Right renal cortex interstitium (tissue), 3 donors: ENCODE measurements around the gene EVPL. TPM values are rescaled to one million over a fixed set of nuclear protein-coding genes. Genes with fewer than 3 reads are reported as not detected.

Experiments used
- DNase-seq, 3 donors: peaks; one replicate each; pipeline ENCODE4 v3.0.0-alpha.2; 2013; ENCODE audit warnings: low read depth in 3 of 3, low spot score in 2 of 3
- polyA plus RNA-seq, 3 donors: library from polyadenylated mRNA; unstranded; fragments of 120-200 nt; gene quantifications; one replicate each; pipeline ENCODE4 v1.2.1, GENCODE V29; 2013; ENCODE audit not compliant: insufficient read length in 3 of 3

Gene EVPL
- polyA plus RNA-seq, 3 donors: 14.4 to 16.0 (median 14.9) TPM

GRCh38 chr17:76000755-76001521, 26.2 kb downstream of the EVPL start, which contains the start of gene CDK3:
Gene CDK3 (plus strand): TSS chr17:76000855. CDS start chr17:76001426, 571 bp downstream.
- no peak for DNase-seq

- no peak for DNase-seq
Observed at GRCh38 chr17:76000016-76000754, 26.9 kb downstream of the EVPL start.

GRCh38 chr17:75998327-75998795, 28.7 kb downstream of the EVPL start:
- DNase-seq: no peak

- no peak for DNase-seq
Observed at GRCh38 chr17:75996665-75997590, 30.2 kb downstream of the EVPL start.

GRCh38 chr17:75995385-75995925, 31.7 kb downstream of the EVPL start:
- no peak for DNase-seq

- DNase-seq: no peak
Observed at GRCh38 chr17:75994802-75995370, 32.2 kb downstream of the EVPL start.

GRCh38 chr17:75991396-75991795, 35.7 kb downstream of the EVPL start:
- no peak for DNase-seq

- DNase-seq: no peak
Observed at GRCh38 chr17:75987041-75987440, 40.1 kb downstream of the EVPL start.

GRCh38 chr17:75985986-75986385, 41.1 kb downstream of the EVPL start:
- DNase-seq: no peak

- DNase-seq: no peak
Observed at GRCh38 chr17:75983501-75984181, 43.5 kb downstream of the EVPL start.

GRCh38 chr17:75981019-75981615, 46.0 kb downstream of the EVPL start:
- DNase-seq: no peak

GRCh38 chr17:75980188-75981018, 46.7 kb downstream of the EVPL start:
- DNase-seq: no peak

GRCh38 chr17:75979705-75980187, 47.4 kb downstream of the EVPL start:
- DNase-seq: no peak

GRCh38 chr17:75978938-75979704, 48.0 kb downstream of the EVPL start, which contains the start of the genes ACOX1 and TEN1:
Gene ACOX1 (minus strand): TSS chr17:75979166. CDS start chr17:75979073, 93 bp downstream.
Gene TEN1 (plus strand): TSS chr17:75979240. CDS start chr17:75986193, 6,953 bp downstream.
- DNase-seq: peak; percentile 93 to 96 (median 94)

- DNase-seq: no peak
Observed at GRCh38 chr17:75976175-75976848, 50.8 kb downstream of the EVPL start.

GRCh38 chr17:75975757-75976174, 51.3 kb downstream of the EVPL start:
- DNase-seq: no peak
